IMR-90 (cell line): ENCODE measurements around the gene TLNRD1. TPM values are rescaled to one million over a fixed set of nuclear protein-coding genes. Genes with fewer than 3 reads are reported as not detected.
A peak's percentile ranks its signal among the peaks of the same experiment; 100 is the strongest.

Source experiments
- ATAC-seq: fragments of 200-7000 bp; cut with Tn5 transposase; 2 replicates; pipeline ENCODE4 v1.9.1; 2020; ENCODE audit warnings: low read depth, mild to moderate bottlenecking, moderate library complexity
- BruUV-seq: library from RNA; stranded (reverse); fragments of 400-500 nt; replicated peaks from 2 replicates; lab custom pipeline; 2021; lab: Mats Ljungman, UMichigan
- CTCF ChIA-PET: fragments of 300-600 bp; formaldehyde crosslinking; extraction: SDS; loops from one replicate; lab custom pipeline; 2021; ENCODE audit warnings: antibody characterized with exemption; lab: Yijun Ruan, JAX
- POLR2A ChIA-PET: fragments of 300-600 bp; sonication (Branson Sonifier 250); formaldehyde crosslinking; loops from one replicate; lab custom pipeline; 2022; ENCODE audit warnings: antibody characterized with exemption; ENCODE audit not compliant: unreplicated experiment; lab: Charles Lee
- DNase-seq: peaks from one replicate; pipeline ENCODE4 v3.0.0; 2013
- H2AFZ ChIP-seq: replicated peaks from 2 replicates; pipeline ENCODE3; 2013; ENCODE audit warnings: low read length, mild to moderate bottlenecking; ENCODE audit not compliant: poor library complexity
- H2AK5ac ChIP-seq: 2 replicates; pipeline ENCODE4 v1.6.1; 2013; ENCODE audit warnings: low read depth, low read length, inconsistent platforms
- H2AK9ac ChIP-seq: replicated peaks from 2 replicates; pipeline ENCODE3; 2013; ENCODE audit warnings: mild to moderate bottlenecking, low read depth, low read length, moderate library complexity; ENCODE audit not compliant: poor library complexity
- H2BK120ac ChIP-seq: 2 replicates; pipeline ENCODE4 v1.6.1; 2013; ENCODE audit warnings: low read depth, low read length, inconsistent platforms
- H2BK15ac ChIP-seq: 3 replicates; pipeline ENCODE4 v1.6.1; 2013; ENCODE audit warnings: low read depth, low read length, inconsistent platforms
- H2BK20ac ChIP-seq: 2 replicates; pipeline ENCODE4 v1.6.1; 2013; ENCODE audit warnings: low read depth, mild to moderate bottlenecking, inconsistent platforms, low read length, moderate library complexity
- H2BK5ac ChIP-seq: 2 replicates; pipeline ENCODE4 v1.6.1; 2013; ENCODE audit warnings: mild to moderate bottlenecking, low read depth, low read length, inconsistent platforms; ENCODE audit not compliant: poor library complexity, severe bottlenecking
- H3K14ac ChIP-seq: replicated peaks from 2 replicates; pipeline ENCODE4 v1.6.1; 2013; ENCODE audit warnings: low read depth, low read length, inconsistent platforms
- H3K18ac ChIP-seq: 2 replicates; pipeline ENCODE4 v1.6.1; 2013; ENCODE audit warnings: low read depth, low read length, control low read depth
- H3K23ac ChIP-seq: 2 replicates; pipeline ENCODE4 v1.6.1; 2013; ENCODE audit warnings: low read depth, low read length, inconsistent platforms
- H3K27ac ChIP-seq: 2 replicates; pipeline ENCODE4 v1.5.1; 2013; ENCODE audit warnings: mild to moderate bottlenecking, control low read depth, low read length; ENCODE audit not compliant: insufficient read depth
- H3K27me3 ChIP-seq: 2 replicates; pipeline ENCODE4 v1.6.1; 2013; ENCODE audit warnings: low read length; ENCODE audit not compliant: control insufficient read depth, insufficient read depth
- H3K36me3 ChIP-seq: 2 replicates; pipeline ENCODE4 v1.6.1; 2013; ENCODE audit warnings: low read length, mixed read lengths; ENCODE audit not compliant: control insufficient read depth, insufficient read depth
- H3K4ac ChIP-seq: 2 replicates; pipeline ENCODE4 v1.6.1; 2013; ENCODE audit warnings: low read depth, low read length, inconsistent platforms
- H3K4me1 ChIP-seq: 2 replicates; pipeline ENCODE4 v1.6.1; 2013; ENCODE audit warnings: low read length, mixed read lengths; ENCODE audit not compliant: control insufficient read depth, insufficient read depth
- H3K4me2 ChIP-seq: 2 replicates; pipeline ENCODE4 v1.6.1; 2013; ENCODE audit warnings: low read depth, mild to moderate bottlenecking, control low read depth, low read length, moderate library complexity
- H3K4me3 ChIP-seq: 2 replicates; pipeline ENCODE4 v1.5.1; 2013; ENCODE audit warnings: low read depth, mild to moderate bottlenecking, control low read depth, low read length, moderate library complexity; ENCODE audit not compliant: insufficient read depth
- H3K56ac ChIP-seq: 2 replicates; pipeline ENCODE4 v1.6.1; 2013; ENCODE audit warnings: low read length, inconsistent platforms; ENCODE audit not compliant: insufficient read depth; ENCODE audit errors: extremely low read depth
- H3K79me1 ChIP-seq, 2 experiments: 2 replicates each; pipeline ENCODE4 v1.6.1; 2013; ENCODE audit warnings: low read length in 2 of 2, inconsistent platforms in 1 of 2, low read depth in 1 of 2
- H3K9ac ChIP-seq: 2 replicates; pipeline ENCODE4 v1.6.1; 2013; ENCODE audit warnings: low read depth, low read length, control low read depth
- H3K9me1 ChIP-seq: 2 replicates; pipeline ENCODE4 v1.6.1; 2013; ENCODE audit warnings: low read length, inconsistent platforms; ENCODE audit not compliant: insufficient read depth
- H3K9me3 ChIP-seq: 2 replicates; pipeline ENCODE4 v1.6.1; 2013; ENCODE audit warnings: low read length; ENCODE audit not compliant: control insufficient read depth, insufficient read depth
- H4K20me1 ChIP-seq: 2 replicates; pipeline ENCODE4 v1.6.1; 2013; ENCODE audit warnings: low read length, inconsistent platforms; ENCODE audit not compliant: insufficient read depth
- H4K5ac ChIP-seq: 2 replicates; pipeline ENCODE4 v1.6.1; 2013; ENCODE audit warnings: mild to moderate bottlenecking, low read depth, low read length, control low read depth
- H4K8ac ChIP-seq, 2 experiments: 2 replicates each; pipeline ENCODE4 v1.6.1; 2013; ENCODE audit warnings: low read depth in 2 of 2, low read length in 2 of 2, control low read depth in 1 of 2, inconsistent platforms in 1 of 2
- H4K91ac ChIP-seq: 2 replicates; pipeline ENCODE4 v1.6.1; 2013; ENCODE audit warnings: low read depth, low read length, inconsistent platforms; ENCODE audit not compliant: insufficient read depth
- BHLHE40 ChIP-seq: fragments of 150-350 bp; IDR thresholded peaks from 2 replicates; pipeline ENCODE4 v1.6.1; 2016; ENCODE audit warnings: mild to moderate bottlenecking, low read depth, low read length
- FOS ChIP-seq: fragments of 150-350 bp; IDR thresholded peaks from 2 replicates; pipeline ENCODE4 v1.6.1; 2016; ENCODE audit warnings: low read depth, low read length
- RAD21 ChIP-seq: IDR thresholded peaks from 2 replicates; pipeline ENCODE4 v1.6.1; 2012; ENCODE audit warnings: low read length, improper control_type of control experiment
- RCOR1 ChIP-seq: IDR thresholded peaks from 2 replicates; pipeline ENCODE4 v1.6.1; 2012; ENCODE audit warnings: mild to moderate bottlenecking, low read length, improper control_type of control experiment; ENCODE audit not compliant: insufficient replicate concordance
- RFX5 ChIP-seq: IDR thresholded peaks from 2 replicates; pipeline ENCODE4 v1.8.0; 2012; ENCODE audit warnings: low read depth, mild to moderate bottlenecking, low read length, moderate library complexity
- SMC3 ChIP-seq: fragments of 150-350 bp; IDR thresholded peaks from 2 replicates; pipeline ENCODE4 v1.6.1; 2016; ENCODE audit warnings: low read depth, mild to moderate bottlenecking, antibody characterized with exemption, low read length, moderate library complexity
- WGBS, 2 experiments: methylation state at CpG; one replicate each; pipeline versions ENCODE4 v1.1.5 to v1.1.7; 2013; ENCODE audit warnings: missing lambda C conversion rate in 2 of 2; ENCODE audit not compliant: insufficient read length in 1 of 2; ENCODE audit errors: extremely low coverage in 2 of 2; 5-methylcytosine and 5-hydroxymethylcytosine counted together
- dilution Hi-C: fragments of 300-500 bp; cut with HindIII; formaldehyde crosslinking; loops from one replicate; pipeline ENCODE4 v1.14.3; 2018; ENCODE audit warnings: low sequenced_read_pairs; ENCODE audit not compliant: unreplicated experiment
- in situ Hi-C: fragments of 300-500 bp; cut with MboI; formaldehyde crosslinking; loops from 3 replicates; pipeline ENCODE4 v1.14.3; 2019; ENCODE audit warnings: low sequenced_read_pairs, inconsistent platforms, mixed read lengths
- intact Hi-C: fragments of 100-400 bp; cut with micrococcal nuclease; formaldehyde crosslinking; loops from 2 replicates; pipeline ENCODE4 v1.10.0; 2022
- polyA plus RNA-seq, 3 experiments: library from polyadenylated mRNA; depleted of rRNA; stranded (reverse); fragments of >200 nt; gene quantifications; 2 replicates each; pipeline ENCODE4 v1.2.3, GENCODE V29; 2012; ENCODE audit warnings: low replicate concordance in 1 of 3
- total RNA-seq: library from RNA; depleted of rRNA; stranded (reverse); fragments of >200 nt; gene quantifications from 2 replicates; pipeline ENCODE4 v1.2.3, GENCODE V29; 2012
- TF ChIP-seq, protein P1 (sequence below): conservative IDR thresholded peaks from 2 replicates; pipeline ENCODE4 v1.5.1; 2012; ENCODE audit warnings: mild to moderate bottlenecking, low read depth, low read length, improper control_type of control experiment

TLNRD1 gene
- total and polyA plus RNA-seq, 2 of the 4 experiments (the other 2 are of a cell fraction) = 2.2 to 6.8 TPM

DNA sequence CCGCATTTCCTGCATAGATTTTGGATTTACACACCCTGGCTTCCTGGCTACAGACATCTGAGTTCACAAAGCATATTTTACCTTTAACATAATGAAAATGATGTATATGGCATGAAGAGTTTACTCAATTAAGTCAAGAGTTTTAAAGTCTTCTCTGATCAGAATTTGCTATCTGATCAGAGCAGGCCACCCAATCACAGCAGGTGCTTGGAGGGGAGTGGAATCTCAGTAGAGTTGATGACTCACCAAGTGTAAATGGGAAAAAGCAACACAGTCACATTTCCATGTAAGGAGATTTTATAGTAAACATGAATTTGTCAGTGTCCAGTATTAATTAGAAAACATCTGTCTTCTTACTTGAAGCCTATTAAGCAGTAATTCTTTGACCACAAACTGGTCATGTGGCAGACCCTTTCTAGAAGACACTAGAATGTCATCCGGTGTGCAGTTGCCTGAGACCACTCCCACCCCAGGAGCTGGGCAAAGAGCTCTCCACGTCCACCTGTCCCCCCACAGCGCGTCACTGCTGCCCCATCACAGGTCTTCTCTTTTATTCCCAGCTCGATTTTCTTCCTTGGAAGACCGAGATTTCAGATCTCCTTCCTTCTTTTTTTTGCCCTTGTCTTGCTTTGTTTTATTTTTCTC lies 21.9 kb upstream of the TLNRD1 start:
- Histone ChIP-seq H2BK20ac (no peak overlapping the region), H3K56ac (no peak overlapping the region), H3K23ac (no peak overlapping the region), H3K9ac (no peak overlapping the region), H3K27me3 (no peaks in the 10 kb centered on the region), H3K4ac (no peak overlapping the region), H4K91ac (no peak overlapping the region), H3K9me3 (no peaks in the 10 kb centered on the region), H2BK120ac (no peak overlapping the region), H3K36me3 (peaks cover 13% of the 10 kb centered on the region), H2BK15ac (no peak overlapping the region), H2AK5ac (no peak overlapping the region), H3K79me1 (peaks cover 41 to 62% of the 10 kb centered on the region in 2 experiments), H3K4me2 (no peak overlapping the region), H2BK5ac (no peak overlapping the region), H3K4me1 (peaks cover 5% of the 10 kb centered on the region), H4K8ac (no peak overlapping the region), H4K5ac (no peak overlapping the region), H3K27ac (0 out of 2 replicates have a peak overlapping the region, but pooled peaks have one; percentile 23), H2AK9ac (no peak overlapping the region), H4K20me1 (peaks cover 14% of the 10 kb centered on the region), H2AFZ (no peak overlapping the region), H3K9me1 (peaks cover 8% of the 10 kb centered on the region), H3K4me3 (no peak overlapping the region), H3K14ac (peak overlapping the region; percentile 29; the same call in 1 of the 2 replicates), H3K18ac (no peak overlapping the region)
- WGBS, 2 experiments = 90% methylated on average over 3 of the region's 7 CpGs; no CpG with 5 or more reads in 1 of the 2 experiments
- ChIA-PET POLR2A (no interaction called here), CTCF (interaction anchor here (1.7 to 2.3 kb wide), 2 partner anchors 9 to 287 kb away, joined by 5 to 10 read pairs; no protein-coding TSS in a partner anchor)
- dilution Hi-C loops (no loop called here), intact Hi-C loops (no loop called here), in situ Hi-C loops (no loop called here)
- no peak for TF ChIP-seq RCOR1
- TF ChIP-seq RFX5 = no peak
- no peak for TF ChIP-seq RAD21
- TF ChIP-seq, protein P1, sequence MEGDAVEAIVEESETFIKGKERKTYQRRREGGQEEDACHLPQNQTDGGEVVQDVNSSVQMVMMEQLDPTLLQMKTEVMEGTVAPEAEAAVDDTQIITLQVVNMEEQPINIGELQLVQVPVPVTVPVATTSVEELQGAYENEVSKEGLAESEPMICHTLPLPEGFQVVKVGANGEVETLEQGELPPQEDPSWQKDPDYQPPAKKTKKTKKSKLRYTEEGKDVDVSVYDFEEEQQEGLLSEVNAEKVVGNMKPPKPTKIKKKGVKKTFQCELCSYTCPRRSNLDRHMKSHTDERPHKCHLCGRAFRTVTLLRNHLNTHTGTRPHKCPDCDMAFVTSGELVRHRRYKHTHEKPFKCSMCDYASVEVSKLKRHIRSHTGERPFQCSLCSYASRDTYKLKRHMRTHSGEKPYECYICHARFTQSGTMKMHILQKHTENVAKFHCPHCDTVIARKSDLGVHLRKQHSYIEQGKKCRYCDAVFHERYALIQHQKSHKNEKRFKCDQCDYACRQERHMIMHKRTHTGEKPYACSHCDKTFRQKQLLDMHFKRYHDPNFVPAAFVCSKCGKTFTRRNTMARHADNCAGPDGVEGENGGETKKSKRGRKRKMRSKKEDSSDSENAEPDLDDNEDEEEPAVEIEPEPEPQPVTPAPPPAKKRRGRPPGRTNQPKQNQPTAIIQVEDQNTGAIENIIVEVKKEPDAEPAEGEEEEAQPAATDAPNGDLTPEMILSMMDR = no peak
- TF ChIP-seq BHLHE40 = no peak
- no peak for TF ChIP-seq SMC3
- peak; percentile 65 for TF ChIP-seq FOS
- ATAC-seq = peak; percentile 77
- TSS peak; percentile 85 for BruUV-seq
- DNase-seq = peak; percentile 61
